Transverse colon (tissue), 4 donors: ENCODE results near the gene EIF1. TPM values are rescaled to one million over a fixed set of nuclear protein-coding genes. Genes with fewer than 3 reads are reported as not detected.

Experiments used
- DNase-seq: peaks from one replicate; pipeline ENCODE4 v3.0.0-alpha.2; 2019
- H3K27ac ChIP-seq, 4 donors: fragments of 200-600 bp; sonication (generic); 2 replicates each; pipeline ENCODE4 v1.5.1; 2016 to 2018; ENCODE audit warnings: inconsistent platforms in 4 of 4
- H3K27me3 ChIP-seq: fragments of 200-600 bp; sonication (generic); 2 replicates; pipeline ENCODE4 v1.5.1; 2017; ENCODE audit warnings: inconsistent platforms
- H3K36me3 ChIP-seq, 4 donors: fragments of 200-600 bp; sonication (generic); 2 replicates each; pipeline ENCODE4 v1.5.1; 2017 to 2019; ENCODE audit warnings: inconsistent platforms in 4 of 4
- H3K4me1 ChIP-seq, 4 donors: fragments of 200-600 bp; sonication (generic); 2 replicates each; pipeline ENCODE4 v1.5.1; 2017 to 2020; ENCODE audit warnings: inconsistent platforms in 4 of 4
- H3K4me3 ChIP-seq, 4 donors: fragments of 200-600 bp; sonication (generic); 1 replicate in 1 of 4; 2 replicates in 3 of 4; pipeline versions ENCODE4 v1.5.1 to v1.6.1; 2017 to 2019; ENCODE audit warnings: inconsistent platforms in 4 of 4
- H3K9me3 ChIP-seq, 2 donors: fragments of 200-600 bp; sonication (generic); 2 replicates each; pipeline ENCODE4 v1.5.1; 2017 to 2019; ENCODE audit warnings: inconsistent platforms in 2 of 2
- EP300 ChIP-seq: sonication (generic); formaldehyde crosslinking; IDR thresholded peaks from one replicate; pipeline ENCODE4 v1.6.1; 2017; ENCODE audit warnings: antibody characterized with exemption, low read depth
- POLR2A ChIP-seq: fragments of 450-650 bp; IDR thresholded peaks from one replicate; pipeline ENCODE4 v1.6.1; 2016; ENCODE audit warnings: antibody characterized with exemption, mild to moderate bottlenecking, moderate library complexity
- POLR2AphosphoS5 ChIP-seq, 3 donors: sonication (generic); formaldehyde crosslinking; IDR thresholded peaks; one replicate each; pipeline ENCODE4 v1.6.1; 2016; ENCODE audit warnings: antibody characterized with exemption in 3 of 3
- WGBS, 2 donors: methylation state at CpG; one replicate each; pipeline ENCODE4 v1.1.5; 2018; ENCODE audit warnings: low coverage in 1 of 2; 5-methylcytosine and 5-hydroxymethylcytosine counted together
- in situ Hi-C, 4 donors: fragments of 200-750 bp; cut with MboI; loops; one replicate each; pipeline versions ENCODE4 v1.15.0 to v1.15.1; 2017; ENCODE audit warnings: low sequenced_read_pairs in 3 of 4, low pct_ligation_motif_present in 1 of 4, low pct_unique_long_range_greater_than_20kb in 1 of 4
- intact Hi-C: fragments of 100-400 bp; cut with DNase I; formaldehyde crosslinking; loops from one replicate; pipeline ENCODE4 v1.15.1; 2023; ENCODE audit warnings: low total_unique reads
- total RNA-seq, 4 donors: library from RNA; depleted of rRNA; stranded (reverse); fragments of >200 nt; gene quantifications; one replicate each; pipeline ENCODE4 v1.1.0, GENCODE V29; 2016
- TF ChIP-seq, protein P1 (sequence below), 5 experiments: fragments of 200-600 bp in 3 of 5; fragments of 450-650 bp in 2 of 5; sonication (generic) in 3 of 5; IDR thresholded peaks; 1 replicate in 2 of 5; 2 replicates in 3 of 5; pipeline ENCODE4 v1.5.1; 2016 to 2017; ENCODE audit warnings: antibody characterized with exemption in 5 of 5, inconsistent platforms in 3 of 5, mild to moderate bottlenecking in 2 of 5, moderate library complexity in 1 of 5

Gene EIF1
- total RNA-seq, 4 donors from 2014 or later: 93.3 to 520 (median 241) TPM

- Histone ChIP-seq H3K9me3 (no peaks in the 10 kb centered on the region), H3K4me1 (peaks cover 0 to 21% (median 4%) of the 10 kb centered on the region in 4 donors), H3K27me3 (no peaks in the 10 kb centered on the region), H3K27ac (no peak overlapping the region), H3K36me3 (no peaks in the 10 kb centered on the region), H3K4me3 (no peak overlapping the region)
- in situ Hi-C loops (no loop called here), intact Hi-C loops (no loop called here)
- 81 to 90% methylated on average over 9 to 10 of the region's 10 CpGs for WGBS, 2 donors
- TF ChIP-seq, protein P1, sequence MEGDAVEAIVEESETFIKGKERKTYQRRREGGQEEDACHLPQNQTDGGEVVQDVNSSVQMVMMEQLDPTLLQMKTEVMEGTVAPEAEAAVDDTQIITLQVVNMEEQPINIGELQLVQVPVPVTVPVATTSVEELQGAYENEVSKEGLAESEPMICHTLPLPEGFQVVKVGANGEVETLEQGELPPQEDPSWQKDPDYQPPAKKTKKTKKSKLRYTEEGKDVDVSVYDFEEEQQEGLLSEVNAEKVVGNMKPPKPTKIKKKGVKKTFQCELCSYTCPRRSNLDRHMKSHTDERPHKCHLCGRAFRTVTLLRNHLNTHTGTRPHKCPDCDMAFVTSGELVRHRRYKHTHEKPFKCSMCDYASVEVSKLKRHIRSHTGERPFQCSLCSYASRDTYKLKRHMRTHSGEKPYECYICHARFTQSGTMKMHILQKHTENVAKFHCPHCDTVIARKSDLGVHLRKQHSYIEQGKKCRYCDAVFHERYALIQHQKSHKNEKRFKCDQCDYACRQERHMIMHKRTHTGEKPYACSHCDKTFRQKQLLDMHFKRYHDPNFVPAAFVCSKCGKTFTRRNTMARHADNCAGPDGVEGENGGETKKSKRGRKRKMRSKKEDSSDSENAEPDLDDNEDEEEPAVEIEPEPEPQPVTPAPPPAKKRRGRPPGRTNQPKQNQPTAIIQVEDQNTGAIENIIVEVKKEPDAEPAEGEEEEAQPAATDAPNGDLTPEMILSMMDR (IDR thresholded peaks at IDR 0.05): no peak
- TF ChIP-seq EP300: no peak
- TF ChIP-seq POLR2AphosphoS5 (IDR thresholded peaks at IDR 0.05): no peak
- no peak for TF ChIP-seq POLR2A
- no peak for DNase-seq
Measured at GRCh38 chr17:41680426-41681040, 8.2 kb upstream of the EIF1 start.

- DNase-seq: no peak
- WGBS, 2 donors: 86% methylated on average over 3 of the region's 3 CpGs; no CpG with 5 or more reads in 1 of the 2 donors
- Histone ChIP-seq H3K9me3 (no peaks in the 10 kb centered on the region), H3K27ac (no peak overlapping the region), H3K36me3 (no peaks in the 10 kb centered on the region), H3K4me3 (no peak overlapping the region), H3K27me3 (no peaks in the 10 kb centered on the region), H3K4me1 (peaks cover 0 to 15% (median 4%) of the 10 kb centered on the region in 4 donors)
- in situ Hi-C loops: no loop called here
- TF ChIP-seq POLR2AphosphoS5 (IDR thresholded peaks at IDR 0.05) (no peak), EP300 (no peak), POLR2A (no peak)
- TF ChIP-seq, protein P1 (IDR thresholded peaks at IDR 0.05): no peak
- intact Hi-C loops: no loop called here
Measured at GRCh38 chr17:41681776-41682175, 6.9 kb upstream of the EIF1 start.

- Histone ChIP-seq H3K36me3 (no peaks in the 10 kb centered on the region), H3K4me1 (peaks cover under 1 to 17% (median 4%) of the 10 kb centered on the region in 4 donors), H3K4me3 (no peak overlapping the region), H3K27me3 (no peaks in the 10 kb centered on the region), H3K9me3 (no peaks in the 10 kb centered on the region), H3K27ac (no peak overlapping the region)
- 85 to 94% methylated on average over 4 to 5 of the region's 5 CpGs for WGBS, 2 donors
- intact Hi-C loops: no loop called here
- in situ Hi-C loops: no loop called here
- no peak for DNase-seq
- TF ChIP-seq POLR2A (no peak), POLR2AphosphoS5 (IDR thresholded peaks at IDR 0.05) (no peak), EP300 (no peak)
- TF ChIP-seq, protein P1 (IDR thresholded peaks at IDR 0.05): no peak
Measured at GRCh38 chr17:41682631-41683030, 6.1 kb upstream of the EIF1 start.

DNA sequence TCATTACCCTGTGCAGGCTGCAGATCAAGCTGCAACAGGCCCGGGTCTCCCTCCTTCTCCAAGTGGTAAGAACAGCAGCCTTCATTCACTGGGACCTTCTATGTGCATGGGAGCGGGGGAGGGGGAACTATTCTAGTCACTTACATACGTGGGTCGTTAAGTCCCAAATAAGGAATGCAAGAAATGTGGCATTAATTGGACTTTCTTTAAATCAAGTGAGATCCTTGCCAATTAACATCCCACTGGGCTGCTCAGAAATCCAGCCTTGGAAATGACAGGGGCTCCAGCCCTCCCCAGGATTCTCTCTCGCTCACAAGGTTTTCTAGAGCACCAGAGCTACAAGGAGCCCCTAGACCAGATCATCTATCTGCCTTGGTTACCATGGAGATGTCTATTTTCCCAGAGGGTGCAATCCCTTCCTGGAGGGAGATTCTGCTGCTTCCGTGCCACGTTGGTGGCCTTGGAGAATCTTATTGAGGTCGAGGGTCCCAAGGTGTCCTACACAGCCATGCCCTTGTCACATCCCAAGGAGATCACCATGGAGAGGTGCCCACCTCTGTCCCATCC, 5.2 kb upstream of the EIF1 start:
- Histone ChIP-seq H3K36me3 (no peaks in the 10 kb centered on the region), H3K9me3 (no peaks in the 10 kb centered on the region), H3K4me3 (no peak overlapping the region), H3K27me3 (no peaks in the 10 kb centered on the region), H3K27ac (no peak overlapping the region), H3K4me1 (peaks cover 4 to 21% (median 8%) of the 10 kb centered on the region in 4 donors)
- intact Hi-C loops: no loop called here
- no peak for TF ChIP-seq EP300
- no peak for TF ChIP-seq POLR2A
- TF ChIP-seq, protein P1 (IDR thresholded peaks at IDR 0.05): no peak
- TF ChIP-seq POLR2AphosphoS5 (IDR thresholded peaks at IDR 0.05): no peak
- DNase-seq: no peak
- in situ Hi-C loops: no loop called here
- WGBS, 2 donors: 51 to 76% methylated on average over 4 to 8 of the region's 8 CpGs
